ENCODE measurements around the gene RNF19B. TPM values are rescaled to one million over a fixed set of nuclear protein-coding genes. Genes with fewer than 3 reads are reported as not detected.

The RNF19B gene
- polyA plus RNA-seq, 2 of the 4 experiments (the other 2 are of a cell fraction) = 9.9 to 22.6 TPM

DNA sequence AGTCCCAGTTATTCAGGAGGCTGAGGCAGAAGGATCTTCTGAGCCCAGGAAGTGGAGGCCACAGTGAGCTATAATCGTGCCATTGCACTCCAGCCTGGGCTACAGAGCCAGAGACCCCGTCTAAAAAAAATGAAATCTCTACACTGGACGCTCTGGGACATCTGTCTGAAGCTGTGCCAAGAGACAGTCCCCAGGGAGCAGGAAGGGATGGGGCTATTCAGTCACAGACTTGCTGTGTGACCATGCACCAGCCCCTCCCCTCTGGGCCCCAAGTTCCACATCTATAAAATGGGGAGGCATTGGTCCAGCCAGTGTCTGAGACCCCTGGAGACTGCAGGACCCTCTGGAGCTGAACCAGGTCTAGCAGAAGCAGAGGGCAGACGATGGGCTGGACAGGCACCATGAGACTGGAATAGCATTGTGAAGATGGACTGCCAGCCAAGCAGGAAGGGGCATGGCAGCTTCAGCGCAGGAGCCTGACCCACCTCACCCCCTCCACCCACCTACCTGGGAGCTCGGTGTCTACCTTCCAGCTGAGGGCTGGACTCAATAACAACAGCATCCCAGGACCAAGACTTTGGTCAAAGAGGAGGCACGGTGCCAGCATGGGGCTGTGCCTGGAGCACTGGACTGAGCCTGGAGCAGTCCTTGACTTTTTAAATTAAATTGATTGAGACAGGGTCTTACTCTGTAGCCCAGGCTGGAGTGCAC is 64.9 kb downstream of the RNF19B start (continued):
- TF ChIP-seq, protein P1, sequence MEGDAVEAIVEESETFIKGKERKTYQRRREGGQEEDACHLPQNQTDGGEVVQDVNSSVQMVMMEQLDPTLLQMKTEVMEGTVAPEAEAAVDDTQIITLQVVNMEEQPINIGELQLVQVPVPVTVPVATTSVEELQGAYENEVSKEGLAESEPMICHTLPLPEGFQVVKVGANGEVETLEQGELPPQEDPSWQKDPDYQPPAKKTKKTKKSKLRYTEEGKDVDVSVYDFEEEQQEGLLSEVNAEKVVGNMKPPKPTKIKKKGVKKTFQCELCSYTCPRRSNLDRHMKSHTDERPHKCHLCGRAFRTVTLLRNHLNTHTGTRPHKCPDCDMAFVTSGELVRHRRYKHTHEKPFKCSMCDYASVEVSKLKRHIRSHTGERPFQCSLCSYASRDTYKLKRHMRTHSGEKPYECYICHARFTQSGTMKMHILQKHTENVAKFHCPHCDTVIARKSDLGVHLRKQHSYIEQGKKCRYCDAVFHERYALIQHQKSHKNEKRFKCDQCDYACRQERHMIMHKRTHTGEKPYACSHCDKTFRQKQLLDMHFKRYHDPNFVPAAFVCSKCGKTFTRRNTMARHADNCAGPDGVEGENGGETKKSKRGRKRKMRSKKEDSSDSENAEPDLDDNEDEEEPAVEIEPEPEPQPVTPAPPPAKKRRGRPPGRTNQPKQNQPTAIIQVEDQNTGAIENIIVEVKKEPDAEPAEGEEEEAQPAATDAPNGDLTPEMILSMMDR (IDR thresholded peaks at IDR 0.05) = no peak
- TF ChIP-seq RNF2 (IDR thresholded peaks at IDR 0.05; ENCODE audit: borderline replicate concordance, low read depth) (no peak), HOXB5 (CRISPR knock-in tag; IDR thresholded peaks at IDR 0.05) (no peak), TFCP2L1 (CRISPR knock-in tag; IDR thresholded peaks at IDR 0.05) (no peak), CBX8 (IDR thresholded peaks at IDR 0.05) (no peak), MYC (IDR thresholded peaks at IDR 0.05; ENCODE audit: borderline replicate concordance, low read length) (no peak), RAD21 (conservative IDR thresholded peaks at IDR 0.05 in 1 of 2, IDR thresholded peaks at IDR 0.05 in 1 of 2) (no peak)
- TF ChIP-seq, protein P2, sequence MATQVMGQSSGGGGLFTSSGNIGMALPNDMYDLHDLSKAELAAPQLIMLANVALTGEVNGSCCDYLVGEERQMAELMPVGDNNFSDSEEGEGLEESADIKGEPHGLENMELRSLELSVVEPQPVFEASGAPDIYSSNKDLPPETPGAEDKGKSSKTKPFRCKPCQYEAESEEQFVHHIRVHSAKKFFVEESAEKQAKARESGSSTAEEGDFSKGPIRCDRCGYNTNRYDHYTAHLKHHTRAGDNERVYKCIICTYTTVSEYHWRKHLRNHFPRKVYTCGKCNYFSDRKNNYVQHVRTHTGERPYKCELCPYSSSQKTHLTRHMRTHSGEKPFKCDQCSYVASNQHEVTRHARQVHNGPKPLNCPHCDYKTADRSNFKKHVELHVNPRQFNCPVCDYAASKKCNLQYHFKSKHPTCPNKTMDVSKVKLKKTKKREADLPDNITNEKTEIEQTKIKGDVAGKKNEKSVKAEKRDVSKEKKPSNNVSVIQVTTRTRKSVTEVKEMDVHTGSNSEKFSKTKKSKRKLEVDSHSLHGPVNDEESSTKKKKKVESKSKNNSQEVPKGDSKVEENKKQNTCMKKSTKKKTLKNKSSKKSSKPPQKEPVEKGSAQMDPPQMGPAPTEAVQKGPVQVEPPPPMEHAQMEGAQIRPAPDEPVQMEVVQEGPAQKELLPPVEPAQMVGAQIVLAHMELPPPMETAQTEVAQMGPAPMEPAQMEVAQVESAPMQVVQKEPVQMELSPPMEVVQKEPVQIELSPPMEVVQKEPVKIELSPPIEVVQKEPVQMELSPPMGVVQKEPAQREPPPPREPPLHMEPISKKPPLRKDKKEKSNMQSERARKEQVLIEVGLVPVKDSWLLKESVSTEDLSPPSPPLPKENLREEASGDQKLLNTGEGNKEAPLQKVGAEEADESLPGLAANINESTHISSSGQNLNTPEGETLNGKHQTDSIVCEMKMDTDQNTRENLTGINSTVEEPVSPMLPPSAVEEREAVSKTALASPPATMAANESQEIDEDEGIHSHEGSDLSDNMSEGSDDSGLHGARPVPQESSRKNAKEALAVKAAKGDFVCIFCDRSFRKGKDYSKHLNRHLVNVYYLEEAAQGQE (IDR thresholded peaks at IDR 0.05) = no peak

DNA sequence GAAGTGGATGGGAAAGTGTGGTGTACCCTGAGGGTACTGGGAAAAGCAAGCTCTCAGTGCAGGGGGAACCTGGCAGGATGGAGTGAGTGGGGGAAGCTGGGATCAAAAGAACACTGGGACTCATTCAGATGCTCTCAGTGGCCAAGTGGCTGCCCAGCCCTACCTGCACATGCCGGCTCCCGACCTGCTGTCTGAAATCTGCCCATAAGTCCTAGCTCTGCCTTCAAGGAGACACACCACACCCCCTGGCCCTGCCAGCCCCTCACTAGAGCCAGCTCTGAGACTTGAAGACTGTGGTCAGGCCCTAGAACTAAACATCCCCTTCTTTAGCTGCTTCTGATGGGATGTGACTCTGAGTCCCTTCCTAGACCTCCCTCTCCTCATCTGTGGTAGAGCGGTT is 65.7 kb downstream of the RNF19B start:
- Histone ChIP-seq H3K4me3 (no peak overlapping the region), H3K9me3 (no peaks in the 10 kb centered on the region), H3K4me2 (no peak overlapping the region), H3K4me1 (peaks cover 4% of the 10 kb centered on the region; the same call in 2 of the 3 replicates), H3K27ac (no peak overlapping the region)
- ChIA-PET POLR2A (no interaction called here), CTCF (interaction anchor here (0.6 to 4.3 kb wide), 6 partner anchors 11 to 187 kb away, joined by 3 to 30 read pairs (median 6); partner anchors contain the start of gene HPCA)
- ATAC-seq (no peak), DNase-seq (ENCODE audit: low read depth in 1 of 2, low spot score in 1 of 2) (no peak), FAIRE-seq (no peak)
- WGBS (ENCODE audit: missing lambda C conversion rate) = 88% methylated on average over 3 of the region's 3 CpGs
- TF ChIP-seq CHD4 (IDR thresholded peaks at IDR 0.05; ENCODE audit: borderline replicate concordance) (no peak), FOSB (CRISPR knock-in tag; IDR thresholded peaks at IDR 0.05) (no peak), ZFP36 (IDR thresholded peaks at IDR 0.05; ENCODE audit: borderline replicate concordance, partially characterized antibody) (no peak), KDM1A (IDR thresholded peaks at IDR 0.05; ENCODE audit: low read depth) (no peak), KDM5A (IDR thresholded peaks at IDR 0.05) (no peak), CBX2 (IDR thresholded peaks at IDR 0.05; ENCODE audit: borderline replicate concordance, low read depth) (no peak), MAZ (IDR thresholded peaks at IDR 0.05; ENCODE audit: borderline replicate concordance, low read depth, low read length) (no peak), RCOR1 (IDR thresholded peaks at IDR 0.05; ENCODE audit: low read depth, low read length) (no peak), RFX5 (IDR thresholded peaks at IDR 0.05) (no peak)
- TF ChIP-seq, protein P3, sequence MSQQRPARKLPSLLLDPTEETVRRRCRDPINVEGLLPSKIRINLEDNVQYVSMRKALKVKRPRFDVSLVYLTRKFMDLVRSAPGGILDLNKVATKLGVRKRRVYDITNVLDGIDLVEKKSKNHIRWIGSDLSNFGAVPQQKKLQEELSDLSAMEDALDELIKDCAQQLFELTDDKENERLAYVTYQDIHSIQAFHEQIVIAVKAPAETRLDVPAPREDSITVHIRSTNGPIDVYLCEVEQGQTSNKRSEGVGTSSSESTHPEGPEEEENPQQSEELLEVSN (IDR thresholded peaks at IDR 0.05; ENCODE audit: borderline replicate concordance, low read depth) = no peak
- TF ChIP-seq, protein P4, sequence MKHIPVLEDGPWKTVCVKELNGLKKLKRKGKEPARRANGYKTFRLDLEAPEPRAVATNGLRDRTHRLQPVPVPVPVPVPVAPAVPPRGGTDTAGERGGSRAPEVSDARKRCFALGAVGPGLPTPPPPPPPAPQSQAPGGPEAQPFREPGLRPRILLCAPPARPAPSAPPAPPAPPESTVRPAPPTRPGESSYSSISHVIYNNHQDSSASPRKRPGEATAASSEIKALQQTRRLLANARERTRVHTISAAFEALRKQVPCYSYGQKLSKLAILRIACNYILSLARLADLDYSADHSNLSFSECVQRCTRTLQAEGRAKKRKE (CRISPR knock-in tag; IDR thresholded peaks at IDR 0.05; ENCODE audit: low read depth) = no peak
- TF ChIP-seq, protein P2 (IDR thresholded peaks at IDR 0.05) = no peak
- TF ChIP-seq, protein P5, sequence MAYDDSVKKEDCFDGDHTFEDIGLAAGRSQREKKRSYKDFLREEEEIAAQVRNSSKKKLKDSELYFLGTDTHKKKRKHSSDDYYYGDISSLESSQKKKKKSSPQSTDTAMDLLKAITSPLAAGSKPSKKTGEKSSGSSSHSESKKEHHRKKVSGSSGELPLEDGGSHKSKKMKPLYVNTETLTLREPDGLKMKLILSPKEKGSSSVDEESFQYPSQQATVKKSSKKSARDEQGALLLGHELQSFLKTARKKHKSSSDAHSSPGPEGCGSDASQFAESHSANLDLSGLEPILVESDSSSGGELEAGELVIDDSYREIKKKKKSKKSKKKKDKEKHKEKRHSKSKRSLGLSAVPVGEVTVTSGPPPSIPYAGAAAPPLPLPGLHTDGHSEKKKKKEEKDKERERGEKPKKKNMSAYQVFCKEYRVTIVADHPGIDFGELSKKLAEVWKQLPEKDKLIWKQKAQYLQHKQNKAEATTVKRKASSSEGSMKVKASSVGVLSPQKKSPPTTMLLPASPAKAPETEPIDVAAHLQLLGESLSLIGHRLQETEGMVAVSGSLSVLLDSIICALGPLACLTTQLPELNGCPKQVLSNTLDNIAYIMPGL (CRISPR knock-in tag; IDR thresholded peaks at IDR 0.05; ENCODE audit: borderline replicate concordance) = no peak
